HT1080 (cell line): ENCODE measurements around the gene CEP95. TPM values are rescaled to one million over a fixed set of nuclear protein-coding genes. Genes with fewer than 3 reads are reported as not detected.
"Not testable (repeated sequence)": the region's sequence is repeated elsewhere in the genome, so short reads cannot be mapped to it uniquely, and the experiment has no call there.

ENCODE experiments used
- DNase-seq: peaks from one replicate; pipeline ENCODE4 v3.0.0-alpha.2; 2015; ENCODE audit warnings: low read depth
- polyA plus RNA-seq, 2 experiments: library from polyadenylated mRNA; depleted of rRNA; stranded (reverse); fragments of >200 nt; gene quantifications; 2 replicates each; pipeline ENCODE4 v1.2.3, GENCODE V29; 2015
- total RNA-seq: library from RNA; depleted of rRNA; stranded (reverse); fragments of >200 nt; shearing (Covaris generic); gene quantifications from 2 replicates; pipeline ENCODE4 v1.2.3, GENCODE V29; 2014; rRNA removed

CEP95 gene
- 18.5 and 21.6 TPM in 2 replicates for total RNA-seq
- polyA plus RNA-seq (2015; cell fraction: cytosol; rRNA removed) = 16.4 and 34.3 TPM in 2 replicates
- polyA plus RNA-seq (2015; cell fraction: nucleus; rRNA removed) = 141 and 144 TPM in 2 replicates

- peak; percentile 97 for DNase-seq
Measured at GRCh38 chr17:64506576-64507412, at the start of gene CEP95. CEP95 (plus strand) TSS chr17:64506977; CDS start chr17:64507098, 121 bp downstream.

GRCh38 chr17:64457156-64457555 is 49.6 kb upstream of the CEP95 start:
- DNase-seq = no peak

GRCh38 chr17:64458756-64459155 is 48.0 kb upstream of the CEP95 start:
- no peak for DNase-seq

GRCh38 chr17:64459284-64459747 is 47.5 kb upstream of the CEP95 start:
- DNase-seq = peak; percentile 80

GRCh38 chr17:64459818-64460217 is 47.0 kb upstream of the CEP95 start:
- DNase-seq = not testable (repeated sequence)

GRCh38 chr17:64460955-64461354 is 45.8 kb upstream of the CEP95 start:
- no peak for DNase-seq

- no peak for DNase-seq
Measured at GRCh38 chr17:64461788-64462187, 45.0 kb upstream of the CEP95 start.

- DNase-seq = no peak
Measured at GRCh38 chr17:64466019-64466735, 40.6 kb upstream of the CEP95 start.

GRCh38 chr17:64466834-64467233 is 39.9 kb upstream of the CEP95 start:
- DNase-seq = not testable (repeated sequence)

GRCh38 chr17:64470625-64471024 is 36.2 kb upstream of the CEP95 start:
- no peak for DNase-seq

- no peak for DNase-seq
Measured at GRCh38 chr17:64471440-64471839, 35.3 kb upstream of the CEP95 start.

GRCh38 chr17:64472564-64472963 is 34.2 kb upstream of the CEP95 start:
- no peak for DNase-seq

- DNase-seq = no peak
Measured at GRCh38 chr17:64477849-64478248, 28.9 kb upstream of the CEP95 start.

- no peak for DNase-seq
Measured at GRCh38 chr17:64480951-64481350, 25.8 kb upstream of the CEP95 start.

GRCh38 chr17:64484380-64484779 is 22.4 kb upstream of the CEP95 start:
- DNase-seq = no peak

GRCh38 chr17:64488301-64488700 is 18.5 kb upstream of the CEP95 start:
- DNase-seq = no peak

GRCh38 chr17:64491034-64491860 is 15.5 kb upstream of the CEP95 start:
- DNase-seq = peak; percentile 45

GRCh38 chr17:64491994-64492393 is 14.8 kb upstream of the CEP95 start:
- DNase-seq = peak; percentile 33

GRCh38 chr17:64492481-64493109 is 14.2 kb upstream of the CEP95 start:
- DNase-seq = no peak

GRCh38 chr17:64494121-64494520 is 12.7 kb upstream of the CEP95 start:
- DNase-seq = no peak

- not testable (repeated sequence) for DNase-seq
Measured at GRCh38 chr17:64495300-64495699, 11.5 kb upstream of the CEP95 start.
